Uterus (tissue), 2 donors: ENCODE results near the gene CDC25A.

Source experiments
- POLR2A ChIP-seq, 2 donors: fragments of 450-650 bp; IDR thresholded peaks; one replicate each; pipeline ENCODE4 v1.6.1; 2016; ENCODE audit warnings: antibody characterized with exemption in 2 of 2, mild to moderate bottlenecking in 1 of 2, moderate library complexity in 1 of 2
- TF ChIP-seq, protein P1 (sequence below), 4 experiments: fragments of 200-600 bp in 2 of 4; fragments of 450-650 bp in 2 of 4; sonication (generic) in 2 of 4; IDR thresholded peaks; one replicate each; pipeline ENCODE4 v1.5.1; 2016 to 2019; ENCODE audit warnings: antibody characterized with exemption in 4 of 4, mild to moderate bottlenecking in 2 of 4, moderate library complexity in 1 of 4

DNA sequence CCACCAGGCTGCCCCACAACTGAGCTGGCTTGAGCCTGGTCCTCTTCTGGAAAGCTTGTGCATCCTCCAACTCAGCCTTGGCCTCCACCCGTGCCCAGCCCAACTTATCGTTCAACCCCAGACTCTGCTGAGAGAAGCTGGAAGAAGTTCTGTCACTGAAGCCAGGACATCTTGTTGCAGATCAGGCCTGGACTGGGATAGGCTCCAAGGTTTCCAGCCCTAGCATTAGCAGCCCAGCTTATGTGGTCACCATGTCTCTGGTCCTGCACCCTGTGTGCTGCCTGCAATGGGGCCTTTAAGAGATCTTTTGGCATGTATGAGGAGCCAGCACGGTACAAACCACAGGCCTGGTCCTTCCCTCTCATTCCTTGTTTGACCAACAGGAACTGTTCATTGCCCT, 19.9 kb upstream of the CDC25A start:
- TF ChIP-seq, protein P1, sequence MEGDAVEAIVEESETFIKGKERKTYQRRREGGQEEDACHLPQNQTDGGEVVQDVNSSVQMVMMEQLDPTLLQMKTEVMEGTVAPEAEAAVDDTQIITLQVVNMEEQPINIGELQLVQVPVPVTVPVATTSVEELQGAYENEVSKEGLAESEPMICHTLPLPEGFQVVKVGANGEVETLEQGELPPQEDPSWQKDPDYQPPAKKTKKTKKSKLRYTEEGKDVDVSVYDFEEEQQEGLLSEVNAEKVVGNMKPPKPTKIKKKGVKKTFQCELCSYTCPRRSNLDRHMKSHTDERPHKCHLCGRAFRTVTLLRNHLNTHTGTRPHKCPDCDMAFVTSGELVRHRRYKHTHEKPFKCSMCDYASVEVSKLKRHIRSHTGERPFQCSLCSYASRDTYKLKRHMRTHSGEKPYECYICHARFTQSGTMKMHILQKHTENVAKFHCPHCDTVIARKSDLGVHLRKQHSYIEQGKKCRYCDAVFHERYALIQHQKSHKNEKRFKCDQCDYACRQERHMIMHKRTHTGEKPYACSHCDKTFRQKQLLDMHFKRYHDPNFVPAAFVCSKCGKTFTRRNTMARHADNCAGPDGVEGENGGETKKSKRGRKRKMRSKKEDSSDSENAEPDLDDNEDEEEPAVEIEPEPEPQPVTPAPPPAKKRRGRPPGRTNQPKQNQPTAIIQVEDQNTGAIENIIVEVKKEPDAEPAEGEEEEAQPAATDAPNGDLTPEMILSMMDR (IDR thresholded peaks at IDR 0.05) = no peak
- TF ChIP-seq POLR2A (IDR thresholded peaks at IDR 0.05) = no peak
